KMS-11 (cell line): ENCODE measurements around the gene CTIF.

Source experiments
- H2AFZ ChIP-seq: fragments of 200-600 bp; sonication (generic); 2 replicates; pipeline ENCODE4 v1.6.1; 2016; ENCODE audit warnings: antibody characterized with exemption, mixed run types, low read depth
- H3K27ac ChIP-seq: fragments of 200-600 bp; sonication (generic); 2 replicates; pipeline ENCODE4 v1.6.1; 2016; ENCODE audit warnings: mild to moderate bottlenecking, mixed run types
- H3K27me3 ChIP-seq: fragments of 200-600 bp; sonication (generic); 2 replicates; pipeline ENCODE4 v1.6.1; 2017; ENCODE audit warnings: mild to moderate bottlenecking, low read depth, mixed run types, moderate library complexity; ENCODE audit not compliant: insufficient read depth
- H3K36me3 ChIP-seq: fragments of 200-600 bp; sonication (generic); 2 replicates; pipeline ENCODE4 v1.6.1; 2017; ENCODE audit warnings: mild to moderate bottlenecking, mixed run types; ENCODE audit not compliant: insufficient read depth
- H3K4me1 ChIP-seq: fragments of 200-600 bp; sonication (generic); 2 replicates; pipeline ENCODE4 v1.6.1; 2016; ENCODE audit warnings: mild to moderate bottlenecking, low read depth, mixed run types; ENCODE audit not compliant: poor library complexity, severe bottlenecking
- H3K4me2 ChIP-seq: fragments of 200-600 bp; sonication (generic); 2 replicates; pipeline ENCODE4 v1.7.0; 2016; ENCODE audit warnings: mild to moderate bottlenecking, mixed run types
- H3K4me3 ChIP-seq: fragments of 200-600 bp; sonication (generic); IDR thresholded peaks from 2 replicates; pipeline ENCODE4 v1.6.1; 2017; ENCODE audit warnings: low read depth, low read length, mixed read lengths; ENCODE audit not compliant: insufficient read depth
- H3K79me2 ChIP-seq: fragments of 200-600 bp; sonication (generic); 2 replicates; pipeline ENCODE4 v1.6.1; 2016; ENCODE audit warnings: low read depth, mixed run types; ENCODE audit not compliant: insufficient read depth
- H3K9ac ChIP-seq: fragments of 200-600 bp; sonication (generic); 2 replicates; pipeline ENCODE4 v1.6.1; 2016; ENCODE audit warnings: mild to moderate bottlenecking, mixed run types
- H4K20me1 ChIP-seq: fragments of 200-600 bp; sonication (generic); 2 replicates; pipeline ENCODE4 v1.6.1; 2016; ENCODE audit warnings: mild to moderate bottlenecking, mixed run types; ENCODE audit not compliant: insufficient read depth
- CTCF ChIP-seq: fragments of 200-600 bp; sonication (generic); conservative IDR thresholded peaks from 2 replicates; pipeline ENCODE4 v1.6.1; 2017; ENCODE audit warnings: low read depth, mild to moderate bottlenecking, antibody characterized with exemption, low read length, moderate library complexity, mixed read lengths

Gene CTIF

GRCh38 chr18:48669991-48670750 is 131.3 kb downstream of the CTIF start:
- H3K27ac ChIP-seq = no peak overlapping the region
- H3K9ac ChIP-seq = no peak overlapping the region
- no peaks in the 10 kb centered on the region for H3K27me3 ChIP-seq
- no peak overlapping the region for H2AFZ ChIP-seq
- H3K79me2 ChIP-seq = no peaks in the 10 kb centered on the region
- no peaks in the 10 kb centered on the region for H3K36me3 ChIP-seq
- H3K4me1 ChIP-seq = no peaks in the 10 kb centered on the region
- H3K4me2 ChIP-seq = no peak overlapping the region
- H4K20me1 ChIP-seq = no peaks in the 10 kb centered on the region
- H3K4me3 ChIP-seq = no peak overlapping the region
- no peak for TF ChIP-seq CTCF

- no peak overlapping the region for H3K27ac ChIP-seq
- H3K79me2 ChIP-seq = no peaks in the 10 kb centered on the region
- no peak overlapping the region for H3K4me2 ChIP-seq
- no peak overlapping the region for H3K4me3 ChIP-seq
- H2AFZ ChIP-seq = no peak overlapping the region
- H3K27me3 ChIP-seq = no peaks in the 10 kb centered on the region
- TF ChIP-seq CTCF = no peak
- H3K4me1 ChIP-seq = peaks cover 4% of the 10 kb centered on the region
- H4K20me1 ChIP-seq = no peaks in the 10 kb centered on the region
- H3K9ac ChIP-seq = no peak overlapping the region
- no peaks in the 10 kb centered on the region for H3K36me3 ChIP-seq
Measured at GRCh38 chr18:48670751-48671560, 132.1 kb downstream of the CTIF start.

GRCh38 chr18:48671561-48671945 is 132.7 kb downstream of the CTIF start:
- TF ChIP-seq CTCF = no peak
- H3K4me1 ChIP-seq = peaks cover 10% of the 10 kb centered on the region
- no peak overlapping the region for H3K4me2 ChIP-seq
- H3K27ac ChIP-seq = no peak overlapping the region
- no peaks in the 10 kb centered on the region for H3K36me3 ChIP-seq
- H3K79me2 ChIP-seq = no peaks in the 10 kb centered on the region
- H4K20me1 ChIP-seq = no peaks in the 10 kb centered on the region
- no peak overlapping the region for H3K4me3 ChIP-seq
- no peaks in the 10 kb centered on the region for H3K27me3 ChIP-seq
- no peak overlapping the region for H2AFZ ChIP-seq
- H3K9ac ChIP-seq = no peak overlapping the region

GRCh38 chr18:48672671-48673340 is 134.0 kb downstream of the CTIF start:
- Histone ChIP-seq H3K36me3 (no peaks in the 10 kb centered on the region), H3K27me3 (no peaks in the 10 kb centered on the region), H3K9ac (no peak overlapping the region), H3K4me2 (no peak overlapping the region), H2AFZ (no peak overlapping the region), H3K79me2 (no peaks in the 10 kb centered on the region), H3K4me3 (no peak overlapping the region), H3K4me1 (peaks cover 12% of the 10 kb centered on the region), H4K20me1 (no peaks in the 10 kb centered on the region), H3K27ac (no peak overlapping the region)
- TF ChIP-seq CTCF = no peak
